Activated T-cell treated with anti-CD3 and anti-CD28 coated beads, Interleukin-2, amount 50 U/mL, for 1 hour (primary cell): ENCODE results near the gene KLB.

ENCODE experiments used
- DNase-seq: peaks from one replicate; pipeline ENCODE4 v3.0.0-alpha.2; 2020

Gene KLB

DNA sequence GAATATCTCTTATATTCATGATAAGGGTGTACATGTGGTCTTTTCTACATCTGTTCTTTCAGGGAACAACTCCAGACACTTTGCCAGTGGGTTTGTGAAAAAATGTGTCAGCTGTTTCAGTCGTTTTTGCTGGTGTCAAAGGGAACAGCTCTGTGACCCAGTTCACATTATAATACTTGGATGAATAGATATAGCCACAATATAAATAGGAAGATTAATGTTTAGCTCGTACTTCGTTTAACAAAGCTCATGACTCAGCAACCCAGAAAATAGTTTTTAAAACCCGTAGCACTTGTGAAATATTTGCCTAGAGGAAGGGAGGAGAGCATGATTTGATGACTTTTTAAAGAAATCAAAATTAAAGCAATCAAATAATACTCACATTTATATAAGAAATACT, 60.0 kb downstream of the KLB start:
- no peak for DNase-seq

DNA sequence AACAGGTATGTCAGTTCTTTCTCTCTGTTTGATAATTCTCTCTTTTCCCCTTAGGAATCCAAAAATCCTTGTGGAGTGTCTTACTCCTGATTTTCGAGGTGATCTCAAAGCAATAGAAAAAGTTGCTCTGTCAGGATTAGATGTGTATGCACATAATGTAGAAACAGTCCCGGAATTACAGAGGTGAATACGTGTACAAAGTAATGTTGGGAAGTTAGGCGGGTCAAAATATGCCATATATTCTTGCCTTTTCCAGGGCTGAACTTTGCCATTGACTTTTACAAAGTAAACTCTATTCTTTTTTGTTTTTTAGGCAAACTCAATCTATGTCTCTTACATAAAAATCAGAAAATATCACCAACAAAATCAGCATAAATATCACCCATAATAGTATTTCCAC, 60.7 kb downstream of the KLB start:
- no peak for DNase-seq

DNA sequence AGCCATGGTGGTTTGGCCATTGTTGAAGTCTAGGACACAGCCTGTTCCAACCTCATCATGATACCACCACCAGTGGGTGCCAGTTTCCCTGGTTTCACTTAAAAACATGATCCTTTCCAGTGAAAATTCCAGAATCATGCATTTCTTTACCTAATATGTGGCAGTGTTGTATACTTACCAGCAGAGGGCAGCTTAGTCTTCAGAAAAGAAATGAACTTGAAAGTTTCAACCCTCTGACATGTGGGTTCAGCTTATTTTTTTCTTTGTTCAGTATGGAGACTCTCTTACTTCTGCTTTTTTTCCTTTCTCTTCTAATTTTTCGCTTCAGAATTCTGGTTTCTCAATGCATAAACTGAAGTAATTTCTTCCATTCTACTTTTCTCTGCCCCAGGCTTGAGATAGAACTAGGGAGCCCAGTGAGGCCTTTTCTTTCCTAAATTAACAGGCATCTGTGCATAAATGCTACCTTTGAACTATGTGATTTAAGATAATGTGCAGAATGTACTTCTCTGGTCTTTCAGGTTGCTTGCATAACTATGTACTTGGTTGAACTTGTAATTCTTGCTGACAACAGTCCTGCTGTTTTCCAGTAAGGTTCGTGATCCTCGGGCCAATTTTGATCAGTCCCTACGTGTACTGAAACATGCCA, 62.8 kb downstream of the KLB start:
- no peak for DNase-seq

DNA sequence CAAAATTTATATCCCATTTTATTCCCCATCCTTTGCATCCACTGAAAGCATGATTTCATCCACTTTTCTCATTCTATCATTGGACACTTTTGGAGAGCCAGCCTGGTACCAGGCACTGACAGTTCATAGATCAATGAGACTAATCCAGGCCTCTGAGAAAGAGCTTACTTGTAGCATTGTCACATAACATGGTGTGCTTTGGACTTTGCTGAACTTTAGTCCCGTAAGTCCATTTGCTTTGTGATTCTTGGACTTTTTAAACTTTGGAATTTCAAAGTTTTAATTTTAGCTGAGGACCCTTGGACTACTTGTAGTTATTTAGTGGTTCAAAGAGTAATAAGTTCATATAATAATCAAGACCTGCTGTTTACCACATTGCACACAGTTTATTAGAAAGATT, 63.7 kb downstream of the KLB start:
- no peak for DNase-seq

DNA sequence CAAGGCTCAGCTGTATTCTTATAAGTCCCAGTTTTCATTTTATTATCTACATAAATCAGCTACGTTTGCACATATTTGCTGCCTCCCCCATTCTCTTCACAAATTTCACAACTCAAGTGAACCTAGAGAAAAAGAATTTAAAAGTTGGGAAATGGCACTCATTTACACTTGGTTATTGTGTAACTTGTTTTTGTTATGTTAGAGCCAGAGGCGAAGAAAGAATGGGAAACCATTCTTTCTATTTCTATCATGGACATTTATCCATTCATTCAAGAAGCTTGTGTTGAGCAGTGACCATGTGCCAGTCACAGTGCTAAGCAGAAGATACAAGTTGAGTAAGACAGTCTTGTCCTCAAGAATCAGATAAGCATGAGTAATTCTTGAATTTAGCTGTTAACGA, 65.7 kb downstream of the KLB start:
- DNase-seq: no peak

DNA sequence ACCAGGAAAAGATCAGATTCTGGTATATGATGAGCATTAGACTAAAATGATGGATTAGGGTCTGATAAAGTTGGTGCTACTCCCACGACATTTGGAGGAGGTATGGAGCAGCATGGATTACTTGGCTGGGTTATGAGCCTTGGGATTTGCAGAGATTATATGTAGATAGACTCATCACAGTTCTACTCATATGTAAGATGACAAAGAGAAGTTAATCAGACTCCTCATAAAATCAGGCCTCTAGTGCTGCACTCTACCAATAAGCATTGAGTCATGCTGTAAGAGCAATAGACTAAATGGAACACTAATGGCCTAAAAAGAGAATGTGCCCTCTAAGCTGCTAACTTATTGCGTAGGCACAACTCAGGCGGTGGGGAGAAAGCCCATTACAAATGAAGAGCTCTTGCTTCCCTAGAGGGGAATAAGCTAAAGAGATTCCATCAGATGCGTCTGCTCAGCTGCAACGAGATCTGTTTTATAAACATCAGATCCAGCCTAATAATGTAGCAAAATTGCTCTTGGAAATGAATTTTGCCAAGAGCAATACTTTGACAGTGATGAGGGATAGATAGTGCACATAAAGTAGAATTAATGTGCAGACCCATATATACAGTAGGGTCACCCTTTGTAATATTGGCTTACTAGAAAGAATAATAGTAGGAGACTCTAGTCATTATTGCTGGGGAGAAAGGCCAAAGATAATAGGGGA, 69.6 kb downstream of the KLB start:
- DNase-seq: no peak

DNA sequence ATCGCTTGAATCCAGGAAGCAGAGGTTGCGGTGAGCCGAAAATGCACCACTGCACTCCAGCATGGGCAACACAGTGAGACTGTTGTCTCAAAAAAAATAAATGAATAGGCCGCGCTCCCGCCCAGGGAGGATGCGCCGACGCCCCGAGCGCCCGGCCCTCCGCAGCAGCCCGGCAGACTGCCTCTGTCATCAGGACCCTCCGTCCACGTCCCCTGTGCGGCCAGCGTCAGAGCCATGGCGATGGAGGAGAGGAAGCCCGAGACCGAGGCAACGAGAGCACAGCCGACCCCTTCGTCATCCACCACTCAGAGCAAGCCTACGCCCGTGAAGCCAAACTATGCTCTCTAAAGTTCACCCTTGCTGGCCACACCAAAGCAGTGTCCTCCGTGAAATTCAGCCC, 73.5 kb downstream of the KLB start:
- DNase-seq: no peak

DNA sequence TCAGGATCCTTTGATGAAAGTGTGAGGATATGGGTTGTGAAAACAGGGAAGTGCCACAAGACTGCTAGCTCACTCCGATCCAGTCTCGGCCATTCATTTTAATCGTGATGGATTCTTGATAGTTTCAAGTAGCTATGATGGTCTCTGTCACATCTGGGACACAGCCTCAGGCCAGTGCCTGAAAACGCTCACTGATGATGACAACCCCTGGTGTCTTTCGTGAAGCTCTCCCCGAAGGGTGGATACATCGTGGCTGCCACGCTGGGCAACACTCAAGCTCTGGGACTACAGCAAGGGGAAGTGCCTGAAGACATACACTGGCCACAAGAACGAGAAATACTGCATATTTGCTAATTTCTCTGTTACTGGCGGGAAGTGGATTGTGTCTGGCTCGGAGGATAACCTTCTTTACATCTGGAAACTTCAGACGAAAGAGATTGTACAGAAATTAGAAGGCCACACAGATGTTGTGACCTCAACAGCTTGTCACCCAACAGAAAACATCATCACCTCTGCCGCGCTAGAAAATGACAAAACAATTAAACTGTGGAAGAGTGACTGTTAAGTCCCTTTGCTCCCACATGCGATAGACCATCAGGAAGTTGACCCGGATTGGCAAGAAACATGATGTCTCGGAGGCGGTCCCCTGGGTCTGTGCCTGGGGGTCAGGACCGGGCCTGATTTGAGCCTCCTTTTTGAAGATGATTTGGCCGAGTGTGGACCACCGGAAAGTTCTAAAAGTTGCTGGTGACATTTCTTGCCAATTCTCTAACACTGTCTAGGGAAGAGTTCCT, 74.4 kb downstream of the KLB start:
- no peak for DNase-seq

DNA sequence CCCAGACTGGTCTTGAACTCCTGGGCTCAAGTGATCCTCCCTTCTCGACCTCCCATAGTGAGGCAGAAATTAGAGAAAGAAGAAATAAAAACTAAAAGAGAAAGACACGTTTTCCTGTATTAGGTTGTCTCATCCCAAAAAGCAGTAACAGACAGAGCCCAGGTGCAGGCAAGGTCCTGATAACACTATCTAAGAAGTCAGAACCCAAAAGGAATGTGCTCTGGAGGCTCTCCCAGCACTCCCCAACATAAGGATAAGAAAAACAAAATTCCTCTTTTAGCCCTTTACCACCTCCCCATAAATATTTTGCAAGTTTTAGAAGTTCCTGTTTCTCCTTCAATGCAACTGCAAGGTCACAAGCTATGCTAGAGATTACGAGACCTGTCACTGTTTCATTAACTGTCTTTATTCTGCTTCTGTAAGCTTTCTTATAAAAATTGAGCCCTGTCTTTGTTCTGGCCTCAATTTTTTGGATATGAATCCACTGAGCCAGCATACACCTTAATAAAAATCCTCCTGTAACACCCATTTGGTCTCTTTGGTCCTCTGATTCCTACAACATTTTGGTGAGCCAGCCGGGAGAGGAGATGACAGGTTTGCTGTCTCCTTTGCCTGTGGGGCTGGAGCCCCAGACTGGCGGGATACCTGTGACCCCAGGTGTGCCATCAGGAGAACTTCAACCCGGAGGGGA, 78.0 kb downstream of the KLB start:
- no peak for DNase-seq

DNA sequence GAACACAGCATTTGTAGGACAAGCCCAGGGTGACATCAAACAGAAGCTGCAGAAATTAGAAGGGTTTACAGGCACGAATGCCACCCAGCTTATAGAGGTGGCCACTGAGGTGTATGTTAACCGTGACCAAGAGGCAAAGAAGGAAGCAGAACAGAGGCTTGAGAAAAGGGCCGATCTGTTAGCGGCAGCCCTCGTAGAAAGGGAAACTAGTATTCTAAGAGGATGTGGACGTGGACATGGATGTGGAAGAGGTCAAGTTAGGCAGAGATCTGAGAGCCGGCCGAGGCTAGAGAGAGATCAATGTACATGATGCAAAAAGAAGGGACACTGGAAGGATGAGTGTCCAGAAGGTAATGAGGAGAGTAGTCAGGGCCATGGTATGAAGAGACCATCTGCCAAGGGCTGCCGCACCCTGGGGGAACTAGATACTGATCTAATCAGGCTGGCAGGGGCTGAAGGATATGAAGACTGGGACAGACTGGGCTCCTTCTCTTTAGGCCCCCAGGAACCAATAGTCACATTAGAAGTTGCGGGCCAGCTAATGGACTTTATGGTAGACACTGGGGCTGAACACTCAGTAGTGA, 79.6 kb downstream of the KLB start:
- no peak for DNase-seq

DNA sequence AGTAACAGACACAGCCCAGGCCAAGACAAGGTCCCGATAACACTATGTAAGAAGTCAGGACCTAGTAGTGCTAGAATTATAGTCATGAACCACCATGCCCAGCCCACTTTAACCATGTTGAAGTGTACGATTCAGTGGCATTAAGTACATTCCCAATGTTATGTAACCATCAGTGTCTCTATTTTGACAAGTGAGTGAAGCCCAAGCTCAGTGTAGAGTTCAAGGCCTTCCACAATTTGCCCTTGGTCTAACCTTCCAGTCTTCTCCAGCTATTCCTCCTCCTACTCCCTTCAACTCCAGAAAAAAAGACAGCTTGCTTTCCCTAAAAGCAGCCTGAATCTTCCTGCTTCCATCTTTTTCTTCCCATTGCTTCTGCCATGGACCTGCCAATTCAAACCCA, 83.6 kb downstream of the KLB start:
- DNase-seq: no peak

DNA sequence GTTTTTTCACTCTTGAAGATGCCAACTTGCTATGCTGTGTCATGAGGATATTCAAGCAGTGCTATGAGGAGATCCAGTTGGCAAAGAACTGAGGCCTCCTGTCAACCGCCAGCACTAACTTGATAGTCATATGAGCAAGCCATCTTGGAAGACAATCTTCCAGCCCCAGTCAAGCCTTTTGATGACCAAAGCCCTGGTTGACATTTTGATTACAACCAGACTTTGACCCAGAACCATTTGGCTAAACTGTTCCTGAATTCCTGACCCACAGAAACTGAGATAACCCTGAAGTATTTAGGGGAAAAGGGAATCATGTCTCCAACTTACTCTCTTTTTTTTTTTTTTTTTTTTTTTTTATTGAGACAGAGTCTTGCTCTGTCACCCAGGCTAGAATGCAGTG, 87.6 kb downstream of the KLB start:
- DNase-seq: no peak

DNA sequence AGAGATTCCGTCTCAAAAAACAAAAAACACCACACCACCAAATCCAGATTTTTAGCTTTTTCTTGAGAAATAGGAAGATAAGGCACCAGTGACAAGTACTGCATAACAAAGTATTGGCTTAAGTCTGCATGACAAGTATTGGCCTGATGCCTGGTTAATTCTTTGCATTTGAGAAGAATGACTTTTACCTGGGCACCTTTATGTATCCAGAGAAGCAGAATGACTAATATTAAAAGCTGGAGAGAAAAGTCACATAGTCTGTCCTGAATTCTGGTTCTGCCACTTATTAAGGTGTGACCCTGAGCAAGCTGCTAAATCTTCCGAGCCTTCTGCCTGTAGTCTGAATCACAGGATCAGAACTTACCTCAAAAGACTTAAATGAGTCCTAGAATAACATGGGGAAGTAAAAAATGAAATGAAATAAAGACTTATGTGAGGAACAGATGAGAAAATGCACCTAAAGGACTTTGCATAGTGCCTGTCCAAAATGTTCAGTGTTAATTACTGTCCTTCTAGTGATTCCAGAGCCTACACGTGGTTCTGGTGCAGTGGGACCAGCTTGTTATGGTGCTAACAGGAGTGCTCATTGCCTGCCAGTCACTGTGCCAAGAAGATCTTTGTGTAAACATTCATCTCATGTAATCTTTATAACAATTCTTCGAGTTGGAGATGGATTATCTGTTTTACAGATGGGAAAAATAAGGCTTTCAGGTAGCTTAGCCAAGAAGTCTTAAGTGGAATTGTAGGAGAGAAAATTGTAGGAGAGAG, 88.9 kb downstream of the KLB start:
- DNase-seq: no peak

DNA sequence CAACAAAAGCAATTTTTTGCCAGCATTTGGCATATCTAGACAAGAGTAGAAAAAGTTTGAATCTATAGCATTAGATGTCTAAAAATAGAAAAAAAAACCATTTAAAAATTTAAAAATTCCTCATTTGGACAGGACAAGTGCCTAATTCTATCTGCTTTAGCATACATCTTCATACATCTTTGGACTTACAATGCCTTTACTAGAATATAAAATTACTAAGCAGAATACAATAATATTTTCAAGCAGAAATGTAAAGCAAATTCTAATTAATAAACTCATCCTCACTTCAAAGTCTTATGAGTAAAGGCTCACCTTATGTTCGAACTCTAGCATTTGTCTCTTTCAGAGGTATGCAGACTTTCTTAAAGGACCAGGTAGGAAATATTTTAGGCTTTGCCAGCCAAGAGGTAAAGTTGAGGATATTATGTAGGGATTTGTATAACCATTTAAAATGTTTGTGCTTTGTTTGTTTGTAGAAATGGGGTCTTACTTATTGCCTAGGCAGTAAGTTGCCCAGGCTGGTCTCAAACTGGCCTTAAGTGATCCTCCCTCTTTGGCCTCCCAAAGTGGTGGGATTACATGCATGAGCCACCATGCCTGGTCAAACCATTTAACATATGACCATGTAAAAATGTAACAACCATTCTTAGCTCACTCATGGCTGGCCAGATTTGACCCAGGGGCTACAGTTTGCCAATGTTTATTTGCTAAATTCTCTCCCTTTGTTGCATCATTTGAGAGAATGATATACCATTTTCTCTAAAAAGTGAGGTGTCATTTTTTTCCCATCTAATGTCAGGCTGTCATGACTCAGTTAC, 91.4 kb downstream of the KLB start:
- no peak for DNase-seq

DNA sequence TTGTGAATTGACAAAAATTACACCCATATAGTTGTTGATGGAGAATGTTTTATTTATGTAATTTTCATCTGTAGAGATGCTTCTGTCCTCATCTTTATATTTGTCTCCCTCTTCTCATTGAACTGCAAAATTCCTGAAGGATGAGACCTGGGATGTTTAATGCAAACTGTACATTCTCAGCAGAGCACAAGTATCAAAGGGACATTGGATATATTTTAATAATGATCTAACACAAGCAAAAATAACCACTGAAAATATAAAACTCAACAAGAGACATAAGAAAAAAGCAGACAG, 91.9 kb downstream of the KLB start:
- no peak for DNase-seq
